ENCODE measurements around the gene PWWP2A.
"Not testable (repeated sequence)": the region's sequence is repeated elsewhere in the genome, so short reads cannot be mapped to it uniquely, and the experiment has no call there.

PWWP2A gene, protein sequence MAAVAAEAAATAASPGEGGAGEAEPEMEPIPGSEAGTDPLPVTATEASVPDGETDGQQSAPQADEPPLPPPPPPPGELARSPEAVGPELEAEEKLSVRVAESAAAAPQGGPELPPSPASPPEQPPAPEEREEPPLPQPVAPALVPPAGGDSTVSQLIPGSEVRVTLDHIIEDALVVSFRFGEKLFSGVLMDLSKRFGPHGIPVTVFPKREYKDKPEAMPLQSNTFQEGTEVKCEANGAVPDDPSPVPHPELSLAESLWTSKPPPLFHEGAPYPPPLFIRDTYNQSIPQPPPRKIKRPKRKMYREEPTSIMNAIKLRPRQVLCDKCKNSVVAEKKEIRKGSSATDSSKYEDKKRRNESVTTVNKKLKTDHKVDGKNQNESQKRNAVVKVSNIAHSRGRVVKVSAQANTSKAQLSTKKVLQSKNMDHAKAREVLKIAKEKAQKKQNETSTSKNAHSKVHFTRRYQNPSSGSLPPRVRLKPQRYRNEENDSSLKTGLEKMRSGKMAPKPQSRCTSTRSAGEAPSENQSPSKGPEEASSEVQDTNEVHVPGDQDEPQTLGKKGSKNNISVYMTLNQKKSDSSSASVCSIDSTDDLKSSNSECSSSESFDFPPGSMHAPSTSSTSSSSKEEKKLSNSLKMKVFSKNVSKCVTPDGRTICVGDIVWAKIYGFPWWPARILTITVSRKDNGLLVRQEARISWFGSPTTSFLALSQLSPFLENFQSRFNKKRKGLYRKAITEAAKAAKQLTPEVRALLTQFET

DNA sequence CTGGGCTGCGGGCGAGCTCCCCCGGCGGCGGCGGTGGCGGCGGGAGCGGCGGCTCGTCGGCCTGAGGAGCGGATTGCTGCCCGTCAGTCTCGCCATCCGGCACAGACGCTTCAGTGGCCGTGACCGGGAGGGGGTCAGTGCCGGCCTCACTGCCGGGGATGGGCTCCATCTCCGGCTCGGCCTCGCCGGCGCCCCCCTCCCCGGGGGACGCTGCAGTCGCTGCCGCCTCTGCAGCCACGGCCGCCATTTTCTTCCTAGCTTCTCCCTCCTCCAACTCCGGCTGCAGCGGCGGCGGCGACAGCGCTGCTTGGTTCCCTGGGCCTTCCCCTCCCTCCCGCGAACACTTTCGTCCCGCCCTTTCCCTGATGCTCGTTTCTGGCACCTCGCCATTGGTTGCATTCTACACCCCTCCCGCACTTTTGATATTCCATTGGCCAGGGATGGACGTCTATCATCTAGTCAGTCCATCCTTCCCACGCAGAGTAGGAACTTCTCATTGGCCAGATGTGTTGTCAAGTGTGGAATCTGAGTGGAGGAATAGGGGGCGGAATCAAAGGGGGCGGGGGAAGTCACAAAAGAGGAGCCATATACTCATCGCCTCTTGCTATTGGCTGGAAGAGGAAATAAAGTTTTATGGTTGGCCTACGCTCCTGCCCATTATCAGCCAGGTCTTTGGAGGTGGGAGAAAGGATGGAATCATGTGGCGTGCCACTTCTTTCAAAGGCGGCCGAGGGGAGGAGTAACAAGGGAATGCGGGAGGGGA lies at the start of gene PWWP2A:
TSS of gene PWWP2A (minus strand) at position 309 of the 763 bp plus-strand sequence. CDS start at position 247, 62 bp downstream.
- peak; percentile 99 to 100 for DNase-seq

DNA sequence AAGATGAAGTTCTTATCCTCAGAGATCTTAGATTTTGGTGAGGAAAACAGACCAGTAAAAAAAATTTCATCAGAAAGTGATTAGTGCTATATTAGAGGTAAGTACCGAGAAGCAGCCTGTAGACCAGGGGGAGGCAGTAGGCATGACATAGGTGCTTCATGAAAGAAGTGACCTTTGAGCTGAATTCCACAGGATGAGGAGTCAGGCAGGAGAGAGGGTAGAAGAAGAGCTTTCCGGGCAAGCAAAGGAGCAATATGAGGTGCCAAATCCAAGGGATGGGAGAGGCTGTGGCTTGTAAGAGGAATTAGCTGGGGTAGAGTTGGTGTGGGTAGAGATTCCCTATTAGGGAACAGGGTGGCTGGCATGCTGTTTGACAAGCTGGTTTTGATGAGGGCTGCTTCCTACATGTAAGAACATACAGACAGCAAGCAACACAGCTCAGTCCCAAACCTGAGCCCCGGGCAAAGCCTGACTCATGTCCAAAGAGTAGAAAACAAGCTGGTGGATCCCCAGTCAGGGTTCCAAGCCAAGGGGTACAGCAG lies 48.4 kb upstream of the PWWP2A start:
- no peak for DNase-seq

DNA sequence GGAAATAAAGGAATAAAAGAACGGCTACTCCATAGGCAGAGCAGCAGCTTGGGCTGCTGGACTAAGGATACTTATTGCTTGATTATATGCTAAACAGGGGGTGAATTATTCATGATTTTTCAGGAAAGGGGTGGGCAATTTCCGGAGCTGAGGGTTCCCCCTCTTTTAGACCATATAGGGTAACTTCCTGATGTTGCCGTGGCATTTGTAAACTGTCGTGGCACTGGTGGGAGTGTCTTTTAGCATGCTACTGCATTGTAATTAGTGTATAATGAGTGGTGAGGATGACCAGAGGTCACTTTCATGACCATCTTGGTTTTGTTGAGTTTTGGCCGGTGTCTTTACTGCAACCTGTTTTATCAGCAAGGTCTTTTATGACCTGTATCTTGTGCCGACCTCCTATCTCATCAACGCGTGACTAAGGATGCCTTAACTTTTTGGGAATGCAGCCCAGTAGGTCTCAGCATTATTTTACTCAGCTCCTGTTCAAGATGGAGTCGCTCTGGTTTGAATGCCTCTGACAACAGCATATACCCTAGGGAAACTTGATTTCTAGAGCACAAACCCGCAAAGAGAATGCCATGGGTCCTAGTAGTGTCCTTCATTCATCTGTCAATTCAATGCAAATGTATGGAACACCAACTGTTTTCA lies 47.8 kb upstream of the PWWP2A start:
- DNase-seq, result no peak

DNA sequence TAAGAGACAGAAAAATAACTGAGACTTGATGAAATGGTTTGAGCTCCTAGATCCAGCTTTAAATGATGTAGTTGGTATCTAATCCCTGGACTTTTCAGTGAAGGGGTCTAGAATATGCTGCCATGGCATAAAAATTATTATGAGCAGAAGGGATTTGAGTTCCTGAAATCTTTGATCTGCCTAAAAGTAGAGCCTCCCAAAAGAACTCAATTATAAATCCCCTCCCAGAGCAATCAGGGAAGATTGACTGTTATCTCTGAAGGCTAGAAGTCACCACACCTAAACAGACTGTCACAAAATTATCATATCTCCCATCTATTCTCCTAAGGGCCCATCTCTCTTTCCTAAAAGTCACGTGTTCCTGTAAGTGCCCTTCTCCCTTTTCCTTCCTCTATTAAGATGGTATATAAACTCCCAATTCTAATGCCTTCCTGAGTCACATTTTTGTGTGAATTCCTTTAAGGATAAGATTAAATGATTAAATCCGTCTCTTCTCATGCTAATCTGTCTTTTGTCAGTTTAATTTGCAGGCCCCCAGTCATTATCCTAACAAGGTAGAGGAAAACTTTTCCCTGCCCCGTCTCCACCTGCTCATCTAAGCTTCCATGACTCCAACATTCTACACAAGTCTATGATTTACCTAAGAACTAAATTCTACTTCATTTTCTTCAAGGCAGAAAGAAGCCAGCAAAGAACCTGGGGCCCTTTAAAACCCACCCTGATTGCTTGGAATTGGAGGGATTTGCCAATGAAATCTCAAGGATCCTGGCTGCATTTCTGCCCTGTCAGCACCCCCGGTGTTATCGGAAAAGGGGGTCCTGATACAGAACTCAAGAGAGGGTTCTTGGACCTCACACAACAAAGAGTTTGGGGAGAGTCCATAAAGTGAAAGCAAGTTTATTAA lies 47.1 kb upstream of the PWWP2A start:
- DNase-seq, result no peak

DNA sequence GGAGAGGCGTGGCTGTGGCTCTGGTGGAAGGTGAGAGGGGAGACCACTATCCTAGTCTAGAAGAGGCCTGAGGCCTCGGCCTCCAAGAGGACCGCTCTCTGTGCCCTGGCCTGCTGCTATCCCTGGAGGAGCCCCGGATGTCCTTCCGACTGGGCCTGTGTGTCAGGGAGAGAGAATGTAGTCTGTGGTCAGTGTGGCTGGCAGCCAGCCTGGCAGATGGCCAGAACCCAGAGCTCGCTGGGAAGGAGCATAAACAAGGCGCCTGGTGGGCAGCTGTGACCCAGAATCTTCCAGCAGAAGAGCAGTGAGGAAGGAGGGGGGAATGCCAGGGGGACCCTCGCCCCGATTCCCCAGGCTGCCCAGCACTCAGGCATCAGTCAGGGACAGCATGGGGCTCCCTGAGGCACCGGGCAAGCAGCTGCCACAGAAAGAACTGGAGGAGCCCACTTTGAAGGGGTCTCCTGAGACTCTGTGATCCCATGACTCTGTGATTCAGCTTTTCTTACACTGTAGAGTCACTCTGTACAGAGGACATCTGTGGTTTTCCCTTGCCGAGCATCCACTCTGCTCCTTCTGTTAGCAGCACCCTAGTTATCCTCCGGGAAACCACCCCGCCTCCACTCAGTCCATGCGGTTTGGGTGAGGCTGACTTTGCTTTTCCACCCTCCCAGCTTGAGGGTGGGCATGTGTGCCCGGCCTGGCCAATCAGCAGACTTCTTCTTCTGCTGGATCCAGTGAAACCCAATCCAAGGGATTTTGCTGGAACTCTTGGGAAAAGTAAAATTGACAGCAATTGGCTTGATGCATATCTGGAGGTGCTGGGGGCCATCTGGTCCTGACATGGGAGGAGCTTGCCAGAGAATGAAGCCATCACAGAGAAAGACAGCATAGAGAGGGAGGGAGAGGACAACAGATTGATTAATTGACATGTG lies 46.2 kb upstream of the PWWP2A start:
- peak; percentile 65 to 80 for DNase-seq

DNA sequence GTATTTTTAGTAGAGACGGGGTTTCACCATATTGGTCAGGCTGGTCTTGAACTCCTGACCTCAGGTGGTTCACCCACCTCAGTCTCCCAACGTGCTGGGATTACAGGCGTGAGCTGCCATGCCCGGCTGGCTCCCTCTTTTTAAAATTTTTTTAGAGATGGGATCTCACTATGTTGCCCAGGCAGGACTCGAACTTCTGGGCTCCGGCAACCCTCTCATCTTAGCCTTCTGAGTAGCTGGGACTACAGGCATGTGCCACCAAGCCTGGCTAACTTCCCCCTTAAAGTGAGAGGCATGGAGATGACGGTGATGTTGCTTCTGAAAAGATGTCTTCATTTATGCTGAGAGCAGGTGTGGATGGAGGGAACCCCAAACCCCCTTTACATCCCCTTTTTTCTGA lies 43.7 kb upstream of the PWWP2A start:
- DNase-seq, result no peak

DNA sequence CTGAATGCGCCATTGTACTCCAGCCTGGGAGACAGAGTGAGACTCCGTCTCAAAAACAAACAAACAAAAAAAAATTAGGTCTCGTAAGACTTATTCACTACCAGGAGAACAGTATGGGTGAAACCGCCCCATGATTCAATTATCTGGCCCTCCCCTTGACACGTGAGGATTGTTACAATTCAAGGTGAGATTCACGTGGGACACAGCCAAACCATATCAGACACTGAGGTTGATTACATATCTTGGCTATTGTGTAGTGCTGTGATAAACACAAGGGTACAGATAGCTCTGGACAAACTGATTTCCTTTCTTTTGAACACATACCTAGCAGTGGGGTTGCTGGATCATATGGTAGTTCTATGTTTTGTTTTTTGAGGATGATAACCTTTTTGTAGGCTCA lies 42.4 kb upstream of the PWWP2A start:
- DNase-seq, result no peak

DNA sequence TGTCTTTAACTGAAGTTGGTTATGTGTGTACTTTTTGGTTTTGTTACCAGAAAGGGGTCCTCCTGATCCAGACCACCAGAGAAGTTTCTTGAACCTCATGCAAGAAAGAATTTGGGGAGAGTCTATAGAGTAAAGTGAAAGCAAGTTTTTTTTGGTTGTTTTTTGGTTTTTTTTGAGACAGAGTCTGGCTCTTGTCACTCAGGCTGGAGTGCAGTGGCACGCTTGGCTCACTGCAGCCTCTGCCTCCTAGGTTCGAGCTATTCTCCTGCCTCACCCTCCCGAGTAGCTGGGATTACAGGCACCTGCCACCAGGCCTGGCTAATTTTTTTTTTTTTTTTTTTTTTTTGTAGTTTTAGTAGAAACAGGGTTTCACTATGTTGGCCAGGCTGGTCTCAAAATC lies 41.6 kb upstream of the PWWP2A start:
- not testable (repeated sequence) for DNase-seq

DNA sequence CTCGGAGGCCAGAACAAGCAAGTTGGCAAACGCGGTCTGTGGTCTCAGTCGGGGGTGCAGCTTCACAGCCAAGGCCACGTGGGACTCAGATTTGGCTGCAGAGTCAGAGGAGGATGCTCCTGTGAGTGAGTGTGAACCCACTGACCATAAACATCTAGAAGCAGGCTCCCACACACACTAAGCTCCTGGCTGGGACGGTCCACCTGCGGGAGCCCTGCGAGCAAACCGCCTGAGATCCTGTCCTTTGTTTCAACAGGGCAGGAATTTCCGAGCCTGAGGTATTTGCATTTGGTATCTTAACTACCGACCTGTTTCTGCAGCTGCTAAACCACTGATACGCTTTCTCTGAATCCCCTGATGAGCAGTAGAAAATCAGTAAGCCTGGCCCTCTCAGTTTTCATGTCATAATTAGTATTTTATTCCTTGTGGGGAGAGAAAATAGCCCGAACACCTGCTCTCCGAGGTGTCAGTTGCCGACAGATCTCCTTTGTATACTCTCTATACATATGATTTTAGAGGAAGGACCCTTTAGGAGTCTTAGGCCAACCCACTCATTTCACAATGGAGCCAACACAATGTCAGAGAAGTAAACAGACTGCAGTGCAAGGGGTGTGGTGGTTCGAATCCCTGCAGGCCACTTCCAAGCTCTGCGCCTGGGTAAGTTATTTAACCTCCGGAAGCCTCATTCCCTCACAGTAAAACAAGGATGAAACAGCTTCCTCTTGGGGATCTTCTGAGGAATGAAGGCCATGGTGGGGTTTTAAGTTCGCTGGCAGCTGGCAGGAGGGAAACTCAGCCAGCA lies 40.9 kb upstream of the PWWP2A start:
- no peak for DNase-seq

DNA sequence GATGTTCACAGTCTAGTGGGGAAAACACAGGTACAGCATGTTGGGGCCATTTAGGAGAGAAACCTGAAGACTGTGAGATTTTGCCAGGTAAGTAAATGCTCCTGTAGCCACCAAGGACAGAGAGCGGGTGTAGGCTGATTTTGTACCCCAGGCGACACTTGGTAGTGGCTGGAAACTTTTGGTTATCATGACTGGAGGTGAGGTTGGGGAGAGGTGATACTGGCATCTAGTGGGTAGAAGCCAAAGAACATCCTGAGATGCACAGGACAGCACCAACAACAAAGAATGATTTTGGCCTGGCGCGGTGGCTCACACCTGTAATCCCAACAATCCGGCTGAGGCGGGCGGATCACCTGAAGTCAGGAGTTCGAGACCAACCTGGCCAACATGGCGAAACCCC lies 38.8 kb upstream of the PWWP2A start:
- DNase-seq, result no peak

DNA sequence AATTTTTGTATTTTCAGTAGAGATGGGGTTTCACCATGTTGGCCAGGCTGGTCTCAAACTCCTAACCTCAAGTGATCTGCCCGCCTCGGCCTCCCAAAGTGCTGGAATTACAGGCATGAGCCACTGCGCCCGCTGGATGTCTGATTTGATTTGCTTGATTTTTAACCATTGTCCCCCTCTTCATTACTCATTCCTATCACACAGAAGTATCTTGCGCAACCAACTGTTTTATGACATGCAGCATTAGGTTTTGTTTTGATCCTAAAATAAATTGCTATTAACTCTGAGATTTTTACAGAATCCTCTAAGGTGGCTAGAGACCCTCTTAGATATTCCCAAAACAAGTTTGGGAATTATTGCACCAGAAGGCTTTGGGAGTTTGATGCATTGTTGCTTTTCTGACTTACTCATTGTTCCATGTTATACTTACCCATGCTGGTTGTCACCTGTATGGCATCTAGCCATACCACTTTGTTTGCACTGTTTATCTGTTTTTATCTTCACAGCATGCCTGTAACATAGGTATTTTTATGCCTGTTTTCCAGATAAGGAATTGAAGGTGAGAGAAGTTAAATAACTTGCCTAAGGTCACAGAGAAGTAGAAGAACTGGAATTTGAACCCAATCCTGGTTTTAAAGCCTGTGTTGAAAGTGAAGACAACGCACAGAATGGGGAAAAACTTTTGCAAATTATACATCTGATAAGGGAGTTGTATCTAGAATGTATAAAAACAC lies 35.9 kb upstream of the PWWP2A start:
- no peak for DNase-seq

DNA sequence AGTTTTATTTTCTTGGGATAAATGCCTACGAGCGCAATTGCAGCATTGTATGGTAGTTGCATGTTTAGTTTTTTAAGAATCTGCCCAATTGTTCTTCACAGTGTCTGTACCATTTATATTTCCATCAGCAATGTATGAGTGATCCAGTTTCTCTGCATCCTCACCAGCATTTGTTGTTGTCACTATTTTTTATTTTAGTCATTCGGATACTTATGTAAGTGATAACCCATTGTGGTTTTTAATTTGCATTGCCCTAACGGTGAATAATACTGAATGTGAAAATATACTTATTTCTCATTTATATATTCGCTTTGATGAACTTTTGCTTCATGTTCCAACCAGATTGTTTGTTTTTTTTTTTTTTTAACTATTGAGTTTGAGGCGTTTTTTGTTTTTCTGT lies 33.7 kb upstream of the PWWP2A start:
- DNase-seq, result no peak

DNA sequence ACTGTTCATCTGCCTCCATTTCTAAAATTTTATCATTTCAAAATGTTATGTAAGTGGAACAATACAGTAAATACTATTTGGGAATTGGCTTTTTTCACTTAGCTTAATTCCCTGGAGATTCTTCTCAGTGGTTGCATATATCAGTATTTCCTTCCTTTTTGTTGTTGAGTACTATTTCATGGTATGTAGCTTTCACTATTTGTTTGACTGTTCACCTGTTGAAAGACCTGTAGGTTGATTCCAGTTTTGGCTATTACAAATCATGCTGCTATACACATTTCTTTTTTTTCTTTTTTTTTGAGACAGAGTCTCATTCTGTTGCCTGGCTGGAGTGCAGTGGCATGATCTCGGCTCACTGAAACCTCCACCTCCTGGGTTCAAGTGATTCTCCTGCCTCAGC lies 33.0 kb upstream of the PWWP2A start:
- DNase-seq, result no peak

DNA sequence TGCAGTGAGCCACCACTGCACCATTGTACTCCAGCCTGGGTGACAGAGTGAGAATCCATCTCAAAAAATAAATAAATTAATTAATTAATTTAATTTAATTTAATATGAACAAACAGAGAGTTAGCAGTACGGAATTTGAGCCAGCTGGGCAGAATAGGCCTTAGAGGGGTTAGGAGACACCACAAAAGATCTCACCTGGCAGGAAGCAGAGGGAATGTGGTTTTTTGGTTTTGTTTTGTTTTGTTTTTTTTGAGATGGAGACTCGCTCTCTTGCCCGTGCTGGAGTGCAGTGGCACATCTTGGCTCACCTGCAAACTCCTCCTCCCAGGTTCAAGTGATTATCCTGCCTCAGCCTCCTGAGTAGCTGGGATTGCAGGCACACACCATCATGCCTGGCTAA lies 31.8 kb upstream of the PWWP2A start:
- no peak for DNase-seq

DNA sequence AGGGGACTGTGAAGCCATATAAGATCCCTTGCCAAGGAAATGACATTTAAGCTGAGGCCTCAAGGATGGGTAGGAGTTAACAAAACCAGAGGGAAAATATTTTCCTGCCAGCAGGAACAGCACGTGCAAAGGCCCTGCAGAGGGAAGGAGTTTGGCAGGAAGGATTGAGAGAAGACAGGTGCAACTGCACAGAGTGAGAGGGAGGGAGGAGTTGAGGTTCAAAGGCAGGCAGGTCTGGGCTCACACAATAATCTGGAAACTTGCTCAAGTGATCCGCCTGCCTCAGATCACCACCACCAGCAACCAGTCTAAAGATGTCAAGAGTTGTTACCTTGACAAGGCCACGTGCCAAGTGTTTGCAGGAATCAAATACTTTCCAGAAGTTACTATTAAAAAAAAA lies 31.1 kb upstream of the PWWP2A start:
- no peak for DNase-seq

DNA sequence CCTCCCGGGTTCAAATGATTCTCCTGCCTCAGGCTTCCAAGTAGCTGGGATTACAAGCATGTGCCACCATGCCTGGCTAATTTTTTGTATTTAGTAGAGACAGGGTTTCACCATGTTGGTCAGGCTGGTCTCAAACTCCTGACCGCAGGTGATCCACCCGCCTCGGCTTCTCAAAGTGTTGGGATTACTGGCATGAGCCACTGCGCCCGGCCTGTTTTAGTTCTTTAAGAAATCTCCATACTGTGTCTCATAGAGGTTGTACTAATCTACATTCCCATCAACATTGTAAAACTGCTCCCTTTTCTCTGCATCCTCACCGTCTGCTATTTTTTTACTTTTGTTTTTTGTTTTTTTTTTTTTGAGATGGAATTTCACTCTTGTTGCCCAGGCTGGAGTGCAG lies 25.2 kb upstream of the PWWP2A start:
- not testable (repeated sequence) for DNase-seq

DNA sequence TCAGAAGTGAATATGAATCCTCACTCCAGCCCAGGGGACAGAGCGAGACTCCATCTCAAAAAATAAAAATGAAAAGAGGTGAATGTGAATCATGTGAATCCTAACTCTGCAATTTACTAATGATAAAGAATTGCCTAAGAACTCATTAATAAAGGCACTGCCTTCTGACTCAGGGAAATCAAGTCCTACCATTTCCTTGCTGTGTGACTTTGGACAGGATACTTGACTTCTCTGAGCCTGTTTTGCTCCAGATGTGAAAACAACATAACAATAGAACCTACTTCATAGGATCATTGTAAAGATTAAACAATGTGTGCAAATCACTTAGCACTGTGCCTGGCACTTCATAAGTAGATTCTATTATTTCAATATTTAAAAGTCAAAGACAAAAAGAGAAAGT lies 15.1 kb upstream of the PWWP2A start:
- no peak for DNase-seq

DNA sequence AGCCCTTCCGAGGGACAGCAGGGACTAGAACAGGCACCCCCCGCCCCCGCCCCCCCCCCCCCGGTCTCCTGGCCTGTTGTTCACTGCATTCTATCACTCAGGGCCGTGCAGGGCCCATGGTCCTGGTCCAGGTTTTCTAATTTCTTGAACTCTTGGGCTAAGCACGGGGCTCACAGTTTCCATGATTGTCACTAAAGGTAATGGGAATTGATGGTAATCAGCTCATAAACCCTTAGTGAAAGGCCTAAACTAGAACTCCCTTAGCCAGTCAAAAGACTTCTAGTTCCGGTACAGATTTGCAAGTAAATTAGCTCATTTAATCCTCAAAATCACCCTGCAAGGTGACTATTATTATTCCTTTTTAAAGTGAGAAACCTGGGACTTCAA lies 14.7 kb upstream of the PWWP2A start:
- DNase-seq, result no peak
